K562 (cell line): ENCODE results near the gene LDLRAD3. TPM values are rescaled to one million over a fixed set of nuclear protein-coding genes. Genes with fewer than 3 reads are reported as not detected.
A peak's percentile ranks its signal among the peaks of the same experiment; 100 is the strongest.

Experiments
- ETV5 ChIP-seq: sonication (generic); formaldehyde crosslinking; IDR thresholded peaks from 2 replicates; pipeline ENCODE4 v1.4.0; 2020; ENCODE audit warnings: low read depth, mild to moderate bottlenecking, missing genetic modification reagents
- MYC ChIP-seq, 2 experiments: fragments of 250-450 bp in 1 of 2; sonication (Bioruptor Pico) in 1 of 2; IDR thresholded peaks; 2 replicates each; pipeline versions ENCODE4 v1.5.1 to v1.6.1; 2012 to 2021; ENCODE audit warnings: low read depth in 2 of 2, borderline replicate concordance in 1 of 2, improper control_type of control experiment in 1 of 2, low read length in 1 of 2, mild to moderate bottlenecking in 1 of 2, moderate library complexity in 1 of 2
- NRF1 ChIP-seq, 2 experiments: fragments of 450-650 bp; IDR thresholded peaks in 1 of 2; conservative IDR thresholded peaks in 1 of 2; 2 replicates each; pipeline ENCODE4 v1.6.1; 2014; ENCODE audit warnings: mild to moderate bottlenecking in 2 of 2
- RAD21 ChIP-seq, 2 experiments: fragments of 250-450 bp in 1 of 2; fragments of 450-650 bp in 1 of 2; sonication (Bioruptor Pico) in 1 of 2; formaldehyde crosslinking in 1 of 2; IDR thresholded peaks in 1 of 2; conservative IDR thresholded peaks in 1 of 2; 2 replicates each; pipeline versions ENCODE4 v1.4.0 to v1.8.0; 2020 to 2022; ENCODE audit warnings: mild to moderate bottlenecking in 2 of 2, moderate library complexity in 1 of 2
- RBFOX2 ChIP-seq: fragments of 200-400 bp; formaldehyde crosslinking; IDR thresholded peaks from 2 replicates; pipeline ENCODE4 v1.6.1; 2017; ENCODE audit warnings: low read depth, mild to moderate bottlenecking, low read length, moderate library complexity
- RBM39 ChIP-seq: fragments of 200-400 bp; formaldehyde crosslinking; optimal IDR thresholded peaks from 2 replicates; pipeline ENCODE3; 2018; ENCODE audit warnings: low read depth, low read length
- RHOXF2B ChIP-seq: fragments of 250-450 bp; sonication (Bioruptor Pico); conservative IDR thresholded peaks from 2 replicates; pipeline ENCODE4 v1.5.1; 2021
- SMC3 ChIP-seq: conservative IDR thresholded peaks from 2 replicates; pipeline ENCODE4 v1.6.1; 2011; ENCODE audit warnings: low read depth, low read length, improper control_type of control experiment; ENCODE audit not compliant: insufficient read depth
- STAG1 ChIP-seq: sonication (generic); formaldehyde crosslinking; IDR thresholded peaks from 2 replicates; pipeline ENCODE4 v1.5.0; 2020; ENCODE audit warnings: missing genetic modification reagents, borderline replicate concordance
- TFAP4 ChIP-seq: sonication (generic); formaldehyde crosslinking; IDR thresholded peaks from 2 replicates; pipeline ENCODE4 v1.8.0; 2022; ENCODE audit warnings: missing genetic modification reagents, mild to moderate bottlenecking, moderate library complexity, borderline replicate concordance
- polyA plus RNA-seq, 8 experiments: library from polyadenylated mRNA; depleted of rRNA in 4 of 8; stranded (reverse) in 5 of 8; unstranded in 3 of 8; fragments of >200 nt; fragmentation: Nextera tagmentation in 2 of 8; fragmentation: Illumina TruSeq in 1 of 8; extraction: Ambion mirVana in 2 of 8; extraction: Trizol in 1 of 8; gene quantifications; 2 replicates each; pipeline versions ENCODE4 v1.2.1 to v1.2.3, GENCODE V29; 2011 to 2014; ENCODE audit warnings: inconsistent platforms in 1 of 8, missing spikeins in 1 of 8
- total RNA-seq, 7 experiments: library from RNA; depleted of rRNA in 6 of 7; stranded (reverse); fragments of >200 nt in 6 of 7; fragmentation: Illumina TruSeq in 2 of 7; extraction: Trizol in 2 of 7; gene quantifications; 2 replicates each; pipeline versions ENCODE4 v1.2.1 to v1.2.3, GENCODE V29; 2011 to 2021; ENCODE audit warnings: low replicate concordance in 1 of 7
- TF ChIP-seq, protein P1 (sequence below): fragments of 450-650 bp; IDR thresholded peaks from 2 replicates; pipeline ENCODE4 v1.6.1; 2018; ENCODE audit not compliant: partially characterized antibody
- TF ChIP-seq, protein P2 (sequence below), 2 experiments: fragments of 450-650 bp; conservative IDR thresholded peaks; 2 replicates each; pipeline ENCODE4 v1.6.1; 2017; ENCODE audit warnings: mild to moderate bottlenecking in 2 of 2, moderate library complexity in 2 of 2

Gene LDLRAD3
- total and polyA plus RNA-seq, 9 of the 15 experiments (the other 6 are each of a cell fraction or from before 2014, with no cell fraction given) = 0.73 to 7.2 (median 3.5) TPM

- TF ChIP-seq, protein P1, sequence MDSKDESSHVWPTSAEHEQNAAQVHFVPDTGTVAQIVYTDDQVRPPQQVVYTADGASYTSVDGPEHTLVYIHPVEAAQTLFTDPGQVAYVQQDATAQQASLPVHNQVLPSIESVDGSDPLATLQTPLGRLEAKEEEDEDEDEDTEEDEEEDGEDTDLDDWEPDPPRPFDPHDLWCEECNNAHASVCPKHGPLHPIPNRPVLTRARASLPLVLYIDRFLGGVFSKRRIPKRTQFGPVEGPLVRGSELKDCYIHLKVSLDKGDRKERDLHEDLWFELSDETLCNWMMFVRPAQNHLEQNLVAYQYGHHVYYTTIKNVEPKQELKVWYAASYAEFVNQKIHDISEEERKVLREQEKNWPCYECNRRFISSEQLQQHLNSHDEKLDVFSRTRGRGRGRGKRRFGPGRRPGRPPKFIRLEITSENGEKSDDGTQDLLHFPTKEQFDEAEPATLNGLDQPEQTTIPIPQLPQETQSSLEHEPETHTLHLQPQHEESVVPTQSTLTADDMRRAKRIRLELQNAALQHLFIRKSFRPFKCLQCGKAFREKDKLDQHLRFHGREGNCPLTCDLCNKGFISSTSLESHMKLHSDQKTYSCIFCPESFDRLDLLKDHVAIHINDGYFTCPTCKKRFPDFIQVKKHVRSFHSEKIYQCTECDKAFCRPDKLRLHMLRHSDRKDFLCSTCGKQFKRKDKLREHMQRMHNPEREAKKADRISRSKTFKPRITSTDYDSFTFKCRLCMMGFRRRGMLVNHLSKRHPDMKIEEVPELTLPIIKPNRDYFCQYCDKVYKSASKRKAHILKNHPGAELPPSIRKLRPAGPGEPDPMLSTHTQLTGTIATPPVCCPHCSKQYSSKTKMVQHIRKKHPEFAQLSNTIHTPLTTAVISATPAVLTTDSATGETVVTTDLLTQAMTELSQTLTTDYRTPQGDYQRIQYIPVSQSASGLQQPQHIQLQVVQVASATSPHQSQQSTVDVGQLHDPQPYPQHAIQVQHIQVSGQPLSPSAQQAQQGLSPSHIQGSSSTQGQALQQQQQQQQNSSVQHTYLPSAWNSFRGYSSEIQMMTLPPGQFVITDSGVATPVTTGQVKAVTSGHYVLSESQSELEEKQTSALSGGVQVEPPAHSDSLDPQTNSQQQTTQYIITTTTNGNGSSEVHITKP = no peak
- TF ChIP-seq, protein P2, sequence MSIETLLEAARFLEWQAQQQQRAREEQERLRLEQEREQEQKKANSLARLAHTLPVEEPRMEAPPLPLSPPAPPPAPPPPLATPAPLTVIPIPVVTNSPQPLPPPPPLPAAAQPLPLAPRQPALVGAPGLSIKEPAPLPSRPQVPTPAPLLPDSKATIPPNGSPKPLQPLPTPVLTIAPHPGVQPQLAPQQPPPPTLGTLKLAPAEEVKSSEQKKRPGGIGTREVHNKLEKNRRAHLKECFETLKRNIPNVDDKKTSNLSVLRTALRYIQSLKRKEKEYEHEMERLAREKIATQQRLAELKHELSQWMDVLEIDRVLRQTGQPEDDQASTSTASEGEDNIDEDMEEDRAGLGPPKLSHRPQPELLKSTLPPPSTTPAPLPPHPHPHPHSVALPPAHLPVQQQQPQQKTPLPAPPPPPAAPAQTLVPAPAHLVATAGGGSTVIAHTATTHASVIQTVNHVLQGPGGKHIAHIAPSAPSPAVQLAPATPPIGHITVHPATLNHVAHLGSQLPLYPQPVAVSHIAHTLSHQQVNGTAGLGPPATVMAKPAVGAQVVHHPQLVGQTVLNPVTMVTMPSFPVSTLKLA (conservative IDR thresholded peaks at IDR 0.05) = no peak
- peak; percentile 47 to 52; a peak in 3 of 4 replicates for TF ChIP-seq NRF1 (conservative IDR thresholded peaks at IDR 0.05 in 1 of 2, IDR thresholded peaks at IDR 0.05 in 1 of 2)
- TF ChIP-seq TFAP4 = peak; percentile 34; the same call in 1 of the 2 replicates
- TF ChIP-seq RBFOX2 = no peak
- TF ChIP-seq SMC3 = peak; percentile 87
- TF ChIP-seq STAG1 (CRISPR knock-in tag) = peak; percentile 95
- TF ChIP-seq RAD21 (CRISPR knock-in tag; conservative IDR thresholded peaks at IDR 0.05 in 1 of 2, IDR thresholded peaks at IDR 0.05 in 1 of 2) = peak; percentile 82 to 90
- TF ChIP-seq RBM39 = peak; percentile 74
- TF ChIP-seq ETV5 (CRISPR knock-in tag) = no peak
- no peak for TF ChIP-seq MYC (IDR thresholded peaks at IDR 0.05; ENCODE audit: low read depth, low read length)
- no peak for TF ChIP-seq MYC (CRISPR knock-in tag; IDR thresholded peaks at IDR 0.05; ENCODE audit: borderline replicate concordance, low read depth)
- no peak for TF ChIP-seq RHOXF2B
Observed at GRCh38 chr11:36265793-36266628, 322.1 kb downstream of the LDLRAD3 start (continued).
